Frontal cortex (tissue), 4 donors: ENCODE results near the gene PPP1R14C. TPM values are rescaled to one million over a fixed set of nuclear protein-coding genes. Genes with fewer than 3 reads are reported as not detected.

Source experiments
- DNase-seq, 2 donors: peaks; one replicate each; pipeline ENCODE4 v3.0.0; 2012; ENCODE audit warnings: low spot score in 2 of 2
- FAIRE-seq: peaks from 2 replicates; lab custom pipeline; 2012; peaks lifted over from hg19 to GRCh38; lab: Jason Lieb, UNC
- total RNA-seq: library from RNA; depleted of rRNA; stranded (reverse); fragments of >200 nt; gene quantifications from one replicate; pipeline ENCODE4 v1.2.3, GENCODE V29; 2014
- donor health status: control.
- donor health status: control.
- donor health status: control.

PPP1R14C gene
- total RNA-seq, 1 donor from 2014 or later, result 59.1 TPM

DNA sequence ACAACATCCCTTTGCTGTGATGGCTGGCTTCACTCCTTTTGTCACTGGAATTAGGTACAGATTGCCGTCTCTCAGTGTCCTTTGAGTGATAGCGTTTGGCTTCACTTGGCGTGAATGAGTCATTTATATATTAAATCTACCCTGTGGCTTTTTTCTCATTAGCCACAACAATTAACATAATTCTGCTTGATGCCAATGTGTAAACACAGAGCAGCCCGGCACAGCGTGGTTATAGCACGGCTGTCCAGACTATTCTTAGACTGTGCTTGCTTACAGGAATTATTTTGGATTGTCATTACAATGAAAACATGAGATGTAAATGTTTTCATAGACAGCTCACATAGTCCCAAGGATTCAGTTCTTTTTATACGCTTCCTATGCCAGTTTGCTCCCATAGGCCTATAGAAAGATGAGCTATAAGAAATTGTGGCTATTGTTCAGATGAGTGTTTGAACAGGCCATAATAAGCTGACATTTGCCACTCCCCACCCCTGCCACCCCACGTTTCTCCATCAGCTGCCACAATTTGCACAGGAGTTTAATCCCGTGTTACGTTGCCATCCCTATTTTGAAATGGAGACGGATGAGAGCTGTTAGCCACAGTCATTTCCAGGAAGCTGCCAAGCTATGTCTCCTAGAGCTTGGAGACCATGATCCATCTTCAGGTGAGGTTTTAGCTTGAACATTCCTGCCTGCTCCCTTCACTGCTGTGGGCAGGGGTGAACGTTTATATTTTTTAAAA is 65.9 kb downstream of the PPP1R14C start:
- FAIRE-seq (no peak), DNase-seq (no peak)

DNA sequence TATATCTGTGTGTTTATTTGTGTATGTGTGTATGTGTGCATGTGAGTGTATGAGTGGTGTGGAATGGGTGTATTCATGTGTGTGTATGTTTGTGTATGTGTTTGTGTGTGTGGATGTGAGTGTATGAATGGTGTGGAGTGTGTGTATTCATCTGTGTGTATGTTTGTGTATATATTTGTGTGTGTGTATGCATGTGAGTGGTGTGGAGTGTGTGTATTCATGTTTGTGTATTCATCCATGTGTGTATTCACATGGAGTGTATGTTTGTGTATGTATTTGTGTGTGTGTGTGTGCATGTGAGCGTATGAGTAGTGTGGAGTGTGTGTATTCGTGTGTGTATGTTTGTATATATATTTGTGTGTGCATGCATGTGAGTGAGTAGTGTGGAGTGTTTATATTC is 66.6 kb downstream of the PPP1R14C start:
- DNase-seq (no peak), FAIRE-seq (no peak)

DNA sequence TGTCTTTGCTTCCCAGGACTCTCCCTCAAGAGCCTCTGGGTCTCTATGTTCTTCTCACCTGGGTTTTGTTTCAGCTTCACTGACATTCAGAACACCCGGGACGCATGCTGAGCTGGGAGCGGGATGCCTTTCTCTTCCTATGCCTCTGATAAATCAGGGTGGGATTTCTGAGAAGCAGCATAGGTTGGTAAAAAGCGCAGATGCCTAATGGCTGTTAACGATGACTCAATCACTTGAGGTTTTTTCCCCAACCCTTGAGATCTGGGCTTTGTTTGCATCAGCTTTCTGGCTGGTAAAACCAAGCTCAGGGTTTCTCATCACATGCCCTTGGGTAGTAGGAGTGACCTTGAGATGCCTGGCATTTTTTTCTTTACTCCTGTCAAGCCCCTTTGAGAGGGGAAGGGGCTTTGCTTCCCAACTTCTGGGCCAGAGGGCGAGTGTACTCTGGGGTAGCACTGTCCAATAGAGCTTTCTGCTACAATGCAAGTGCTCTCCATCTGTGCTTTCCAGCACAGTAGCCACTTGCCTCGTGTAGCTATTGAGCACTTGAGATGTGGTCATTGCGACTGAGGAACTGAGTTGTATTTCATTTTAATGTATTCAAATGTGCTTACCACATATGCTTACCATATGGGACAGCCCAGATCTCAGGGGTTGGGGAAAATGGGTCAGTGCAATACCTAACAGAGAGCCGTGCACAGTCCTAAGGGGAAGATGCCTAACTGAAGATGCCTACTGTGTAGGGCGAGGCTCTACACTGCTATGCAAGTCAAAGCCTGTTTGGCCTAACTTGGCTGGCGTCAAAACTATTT is 69.1 kb downstream of the PPP1R14C start:
- FAIRE-seq (no peak), DNase-seq (no peak)

DNA sequence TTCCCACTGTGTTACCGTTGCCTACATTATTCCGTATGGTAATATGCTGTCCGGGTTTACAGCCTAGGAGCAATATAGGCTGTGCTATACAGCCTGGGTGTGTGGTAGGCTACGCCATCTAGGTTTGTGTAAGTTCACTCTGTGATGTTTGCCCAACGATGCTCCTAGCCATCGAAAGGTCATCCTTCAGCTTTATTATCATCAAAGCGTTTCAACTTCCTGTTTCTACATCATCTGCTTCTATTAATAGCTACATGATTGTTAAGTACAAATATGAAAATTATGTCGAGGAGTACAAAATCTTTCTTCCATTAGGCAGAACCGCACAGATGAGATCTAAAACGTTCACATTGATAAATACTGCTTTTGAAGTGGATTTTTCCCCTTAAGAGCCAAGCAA is 69.9 kb downstream of the PPP1R14C start:
- FAIRE-seq (no peak), DNase-seq (no peak)

DNA sequence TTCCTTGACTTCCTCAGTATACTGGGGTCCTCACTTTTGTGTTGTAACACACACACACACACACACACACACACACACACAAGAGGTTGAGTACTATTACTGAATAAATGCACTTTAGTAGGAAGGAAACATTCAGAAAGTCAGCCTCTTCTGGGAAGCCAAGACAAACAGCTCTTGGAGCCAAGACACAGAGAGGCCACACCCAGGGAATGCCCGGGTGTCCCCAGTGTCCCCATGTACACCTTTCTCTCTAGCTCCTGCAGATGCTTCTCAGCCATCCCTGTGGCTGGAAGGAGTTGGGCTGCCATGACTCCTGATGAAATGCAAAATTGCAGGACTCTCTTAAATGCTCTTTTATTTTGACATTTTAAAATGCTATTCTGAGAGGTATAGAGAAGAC is 70.5 kb downstream of the PPP1R14C start:
- DNase-seq (no peak), FAIRE-seq (no peak)

DNA sequence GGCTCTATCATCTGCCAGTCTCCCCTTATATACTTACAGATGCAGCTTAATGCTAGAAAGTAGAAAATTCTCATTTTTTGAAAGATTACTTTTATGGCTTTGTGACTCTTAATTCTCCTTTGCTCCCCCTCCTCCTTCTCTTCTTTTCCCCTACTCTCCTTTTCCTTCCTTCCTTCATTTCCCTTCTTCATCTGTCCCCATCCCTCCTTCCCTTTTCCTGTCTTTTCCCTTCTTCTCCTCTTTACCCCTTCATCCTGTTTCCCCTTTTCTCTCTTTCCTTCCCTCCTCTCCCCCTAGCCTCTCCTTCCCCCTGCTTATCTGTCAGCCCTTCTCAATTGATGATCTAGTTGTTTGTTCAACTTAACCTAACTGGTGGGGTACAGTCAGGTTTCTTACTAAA is 71.5 kb downstream of the PPP1R14C start:
- FAIRE-seq (no peak), DNase-seq (no peak)

DNA sequence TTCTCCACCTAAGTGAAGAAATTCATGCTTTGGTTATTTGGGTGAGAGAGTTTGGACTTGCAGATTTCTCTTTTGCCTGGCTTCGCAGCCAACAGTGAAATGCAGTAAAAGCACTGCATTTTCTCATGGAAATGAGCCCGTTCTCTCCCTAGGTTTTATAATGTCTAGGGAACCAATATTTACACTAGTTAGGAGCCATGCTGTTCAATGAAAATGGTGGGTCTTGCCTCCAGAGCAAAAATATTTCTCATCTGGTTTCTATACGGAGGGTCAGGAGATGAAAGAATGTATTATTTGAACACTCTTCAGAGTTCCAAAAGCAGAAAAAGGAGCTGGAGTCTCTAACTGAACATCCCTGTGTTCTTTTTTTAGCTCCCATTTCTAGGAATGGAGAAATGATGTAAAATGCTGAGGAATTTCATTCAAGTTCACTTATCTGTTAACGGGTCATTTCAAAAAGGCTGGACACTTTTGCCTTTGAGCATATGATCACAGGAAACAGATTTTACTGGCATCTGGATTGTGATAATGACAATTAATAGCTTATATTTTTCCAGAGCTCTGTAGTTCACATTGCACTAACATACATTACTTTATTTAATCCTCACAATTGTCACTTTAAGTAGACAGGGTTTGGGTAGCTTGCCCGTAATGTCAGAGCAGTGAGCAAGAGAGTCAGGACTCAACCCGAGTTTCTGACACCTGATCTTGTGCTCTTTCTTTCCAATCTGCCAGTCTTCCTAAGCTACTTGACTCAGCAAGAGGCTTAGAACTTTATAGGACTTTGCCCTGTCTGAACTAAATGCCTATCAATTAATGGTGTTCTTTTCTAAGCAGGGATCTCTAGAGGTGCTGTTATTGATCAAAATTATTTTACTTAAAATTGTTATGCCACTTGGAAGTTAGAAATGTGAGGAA is 78.0 kb downstream of the PPP1R14C start:
- FAIRE-seq (no peak), DNase-seq (no peak)

DNA sequence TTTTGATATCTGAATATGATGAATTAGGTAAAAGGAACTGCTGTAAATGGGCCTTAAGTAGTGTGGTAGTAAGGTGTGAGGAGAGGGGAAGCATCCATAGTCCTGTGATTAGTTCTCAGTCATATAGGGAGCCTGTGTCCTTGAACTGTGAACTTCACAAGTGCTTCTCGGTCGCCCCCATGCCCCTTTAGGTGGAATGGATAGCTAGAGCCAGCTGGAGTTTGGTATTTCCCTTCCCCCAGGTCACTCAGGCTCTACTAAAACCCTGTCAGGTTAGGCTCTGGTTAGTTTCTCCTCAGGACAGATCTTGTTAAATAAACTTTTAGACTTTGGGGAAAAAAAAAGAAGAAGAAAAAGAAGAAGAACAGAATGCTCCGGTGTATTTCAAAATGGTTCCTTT is 82.0 kb downstream of the PPP1R14C start:
- FAIRE-seq (no peak), DNase-seq (no peak)

DNA sequence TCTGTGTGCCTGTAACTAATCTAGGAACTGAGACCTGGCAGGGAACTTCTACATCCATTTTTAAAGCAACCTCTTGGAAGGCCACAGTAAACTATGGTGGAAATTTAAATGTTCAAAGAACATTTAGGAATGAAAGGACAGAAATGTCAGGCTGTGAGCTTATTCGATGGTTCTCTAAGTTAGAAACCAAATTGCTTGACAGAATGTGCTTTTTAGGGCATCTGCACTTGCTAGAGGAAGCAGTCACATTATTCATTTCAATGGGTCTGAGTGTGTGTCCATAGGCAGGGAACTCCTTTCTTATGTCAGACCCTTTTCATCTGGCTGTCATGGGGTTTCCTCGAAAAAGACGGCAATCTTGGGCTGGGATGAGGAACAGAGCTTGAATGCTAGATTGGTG is 84.4 kb downstream of the PPP1R14C start:
- DNase-seq (no peak), FAIRE-seq (no peak)

DNA sequence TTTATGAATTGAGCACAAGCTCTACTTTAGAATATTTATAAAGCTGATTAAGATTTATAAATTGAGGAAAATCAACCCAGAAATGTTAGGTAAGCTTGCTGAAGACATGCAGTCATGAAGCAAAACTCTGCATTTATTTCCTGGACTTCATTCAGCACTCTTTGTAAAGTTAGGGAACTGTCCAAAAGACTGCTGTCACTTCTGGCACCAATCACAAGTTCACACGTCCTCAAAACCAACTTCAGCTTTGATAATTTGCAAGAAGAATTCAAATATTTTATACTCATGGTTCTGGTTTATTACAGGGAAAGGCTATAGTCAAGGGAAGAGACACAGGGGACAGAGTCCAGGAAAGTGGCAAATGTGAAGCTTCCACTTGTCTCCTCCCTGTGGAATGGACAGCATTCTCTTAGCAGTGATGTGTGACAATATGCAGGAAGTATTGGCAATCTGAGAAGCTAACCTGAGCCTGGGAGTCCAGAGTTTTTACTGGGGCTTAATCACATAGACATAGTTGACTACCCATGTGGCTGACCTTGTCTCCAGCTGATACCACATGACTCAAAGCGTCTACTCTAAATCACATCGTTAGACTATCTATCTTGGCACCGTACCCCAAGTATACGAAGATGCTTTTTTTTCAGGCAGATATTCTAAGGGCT is 85.4 kb downstream of the PPP1R14C start:
- no peak for FAIRE-seq
- DNase-seq, result no peak

DNA sequence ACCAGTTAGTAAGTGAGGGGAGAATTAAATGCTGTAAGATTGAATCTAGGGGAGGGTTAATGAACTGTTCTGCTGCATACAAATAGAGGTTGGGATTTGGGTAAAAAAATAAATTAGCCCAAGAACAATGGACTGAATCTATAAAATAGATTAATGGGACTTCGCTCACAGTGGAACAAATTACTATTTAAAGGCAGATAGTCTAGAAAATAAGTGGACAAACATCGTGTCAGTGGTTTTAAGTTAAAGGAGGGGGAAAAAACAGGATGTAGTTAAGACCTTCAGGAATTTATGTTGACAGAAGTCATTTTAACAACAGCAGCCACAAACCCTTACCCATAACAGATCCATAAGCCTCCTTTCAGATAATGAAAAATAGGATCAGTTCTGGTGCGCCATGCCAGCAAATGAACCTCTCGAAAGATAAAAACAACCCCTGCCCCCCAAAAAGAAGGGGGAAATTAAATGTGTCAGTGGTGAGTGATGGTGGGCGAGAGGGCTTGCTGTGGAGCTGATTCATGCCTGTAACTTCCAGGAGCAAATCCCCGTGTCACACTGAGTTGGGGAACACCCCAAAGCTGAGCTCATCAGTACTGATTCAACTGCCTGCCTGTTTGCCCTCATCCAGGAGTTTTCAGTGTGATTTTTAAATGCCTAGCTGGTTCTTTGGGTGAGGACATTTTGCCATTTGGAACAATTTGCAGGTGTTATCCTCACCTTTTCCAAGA is 86.8 kb downstream of the PPP1R14C start:
- DNase-seq (no peak), FAIRE-seq (no peak)

DNA sequence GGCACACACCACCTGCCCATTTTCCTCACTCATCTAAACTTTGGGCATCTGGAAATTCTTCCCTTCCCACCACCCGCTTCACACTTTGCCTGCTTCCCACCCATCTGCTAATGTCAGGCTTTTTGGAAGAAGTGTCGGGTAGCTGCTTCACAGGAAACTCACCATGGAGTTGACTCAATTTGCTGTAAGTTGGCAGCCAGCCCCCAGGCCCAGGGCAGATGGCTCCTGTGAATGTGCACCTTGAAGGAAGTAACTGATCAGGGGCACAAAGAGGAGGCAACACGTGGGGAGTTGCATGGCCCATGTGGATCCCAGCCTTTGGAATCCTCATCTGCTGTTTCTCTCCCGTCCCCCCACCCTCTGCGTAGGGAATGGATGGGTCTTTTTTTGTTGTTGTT is 87.3 kb downstream of the PPP1R14C start:
- no peak for DNase-seq
- FAIRE-seq, result no peak

DNA sequence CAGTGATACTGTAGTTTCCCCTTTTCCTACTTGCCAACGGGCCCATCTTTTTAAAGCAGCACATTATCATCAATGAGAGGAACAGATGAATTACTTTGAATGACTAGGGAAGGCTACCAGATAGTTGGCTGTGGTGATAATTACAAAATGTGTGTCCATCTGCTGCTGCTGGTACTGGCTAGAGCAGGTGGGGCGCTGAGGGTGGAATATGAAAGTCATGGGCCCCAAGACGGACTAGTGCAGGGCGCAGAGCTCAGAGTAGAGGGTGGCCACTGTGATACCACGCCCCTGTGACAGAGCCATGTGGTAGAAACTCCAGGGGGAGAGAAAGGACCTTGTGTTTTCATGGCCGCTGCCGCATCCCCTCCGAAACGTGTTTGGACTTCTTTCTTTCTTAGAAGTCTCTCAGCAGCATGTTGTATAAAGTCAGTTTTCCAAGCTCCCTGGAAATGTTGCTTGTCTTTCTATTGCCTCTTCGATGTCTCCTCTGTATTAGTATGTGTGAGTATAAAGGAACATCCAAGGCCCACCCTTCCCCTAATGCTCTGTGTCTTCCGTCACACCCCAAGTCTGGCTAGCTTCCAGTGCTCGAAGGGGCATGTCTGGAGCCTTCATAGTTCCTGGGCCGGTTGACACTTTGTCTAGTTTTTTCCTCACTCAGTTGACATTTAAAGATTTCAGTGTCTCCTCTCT is 88.1 kb downstream of the PPP1R14C start:
- DNase-seq (no peak), FAIRE-seq (no peak)

DNA sequence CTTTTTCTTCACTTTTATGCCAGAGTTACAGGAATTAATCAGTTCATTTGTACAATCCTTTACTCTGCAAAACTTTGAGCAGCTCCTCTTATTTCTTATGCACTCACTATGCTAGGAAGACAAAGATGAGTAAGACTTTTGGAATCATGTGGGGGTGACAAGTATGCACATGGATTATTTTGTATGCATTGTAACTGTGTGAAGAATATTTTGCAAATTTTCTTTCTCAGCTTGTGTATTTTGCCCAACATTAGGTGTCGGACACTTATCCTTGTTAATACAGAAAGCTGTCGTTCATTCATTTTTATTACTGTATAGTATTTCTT is 88.6 kb downstream of the PPP1R14C start:
- no peak for FAIRE-seq

DNA sequence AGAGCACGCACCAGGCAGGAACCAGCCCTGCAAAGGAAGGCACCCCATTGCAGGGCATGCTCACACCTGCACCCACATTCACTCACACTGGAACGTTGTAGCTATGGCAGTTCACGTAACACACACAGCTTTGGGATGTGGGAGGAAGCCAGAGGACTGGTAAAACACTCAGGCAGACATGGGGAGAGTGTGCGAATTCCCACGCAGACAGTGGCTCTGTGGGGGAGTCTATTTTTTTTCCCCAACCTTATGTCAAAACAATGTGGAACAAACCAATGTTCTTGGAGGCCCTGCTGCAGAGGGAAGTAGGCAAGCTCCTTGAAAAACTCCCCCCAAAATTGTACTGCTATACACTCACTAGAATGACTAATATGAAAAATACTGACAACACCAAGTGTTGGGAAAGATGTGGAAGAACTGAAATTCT is 91.0 kb downstream of the PPP1R14C start:
- DNase-seq (no peak), FAIRE-seq (no peak)

More for the DNA sequence above, 88.6 kb downstream of the PPP1R14C start:
- no peak for DNase-seq

DNA sequence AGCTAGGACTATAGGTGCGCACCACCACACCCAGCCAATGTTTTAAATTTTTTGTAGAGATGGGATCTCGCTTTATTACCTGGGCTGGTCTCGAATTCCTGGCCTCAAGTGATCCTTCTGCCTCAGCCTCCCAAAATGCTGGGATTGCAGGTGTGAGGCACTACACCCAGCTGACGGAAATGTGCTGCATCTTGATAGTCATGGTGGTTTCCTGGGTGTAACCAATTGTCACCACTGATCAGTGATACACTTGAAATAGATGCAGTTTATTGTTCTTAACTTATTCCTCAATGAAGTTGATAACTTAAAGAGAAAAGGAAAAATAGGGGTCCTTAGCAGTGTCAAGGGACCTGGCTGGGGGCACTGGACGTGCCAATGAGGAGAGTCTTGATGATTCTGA is 92.4 kb downstream of the PPP1R14C start:
- no peak for DNase-seq
- no peak for FAIRE-seq

DNA sequence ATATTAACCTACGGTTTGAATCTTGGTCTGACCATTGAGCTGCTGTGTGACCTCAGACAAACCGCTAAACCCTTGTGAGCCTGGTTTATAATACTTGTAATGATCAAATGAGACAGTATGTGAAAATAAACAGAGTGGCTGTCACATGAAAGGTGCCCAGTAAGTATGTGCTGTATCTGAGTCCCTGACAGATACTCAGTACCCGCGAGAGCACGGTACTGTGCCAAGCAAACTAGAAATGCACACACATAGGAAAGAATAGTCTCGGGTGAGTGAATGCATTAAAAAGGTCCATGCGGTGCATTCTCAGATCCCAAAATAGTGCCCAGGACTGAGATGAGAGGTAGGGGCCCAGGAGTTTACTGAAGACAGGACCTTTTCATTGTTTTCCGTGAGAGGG is 93.3 kb downstream of the PPP1R14C start:
- FAIRE-seq (no peak), DNase-seq (no peak)

DNA sequence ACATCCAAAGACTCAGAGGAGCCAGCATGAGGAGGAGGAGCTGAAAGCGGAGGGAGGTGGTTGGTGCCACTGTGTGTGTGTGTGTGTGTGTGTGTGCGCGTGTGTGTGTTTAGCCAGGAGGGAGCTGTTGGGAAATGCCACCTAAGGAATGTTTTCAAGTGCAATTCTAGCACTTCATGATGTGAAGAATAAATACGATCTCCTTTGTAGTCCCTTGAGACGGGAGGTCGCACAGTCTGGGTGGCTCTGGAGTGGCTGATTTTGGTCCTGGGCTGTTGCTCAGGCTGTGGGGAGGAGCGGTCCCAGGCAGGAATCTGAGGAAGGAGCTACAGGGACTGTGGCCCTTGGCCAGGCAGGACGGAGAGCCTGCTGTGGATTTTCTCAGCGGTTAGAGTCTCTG is 93.7 kb downstream of the PPP1R14C start:
- DNase-seq (no peak), FAIRE-seq (no peak)

DNA sequence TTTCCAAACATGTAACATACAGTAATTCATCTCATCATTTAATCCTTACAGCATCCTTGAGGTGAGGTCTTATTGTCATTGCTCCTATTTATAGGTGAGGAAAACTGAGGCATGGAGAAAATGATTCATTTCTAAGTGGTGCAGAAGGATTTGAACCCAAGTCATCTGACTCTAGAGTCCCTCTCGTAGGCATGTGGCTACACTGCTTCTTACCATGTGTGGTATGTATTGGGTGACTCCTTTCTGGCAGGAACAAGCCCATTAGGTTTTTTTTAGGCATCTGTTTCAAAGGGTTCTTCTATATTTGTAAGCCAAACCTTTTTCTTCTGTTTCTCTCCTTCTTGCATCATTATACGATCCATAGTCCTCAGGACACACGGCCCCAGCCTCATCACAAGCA is 94.8 kb downstream of the PPP1R14C start:
- no peak for FAIRE-seq

More for the DNA sequence above, 94.8 kb downstream of the PPP1R14C start:
- DNase-seq, result no peak
